Neuronal stem cell (in vitro differentiated cells): ENCODE measurements around the gene IRS2. TPM values are rescaled to one million over a fixed set of nuclear protein-coding genes. Genes with fewer than 3 reads are reported as not detected.

Experiments
- DNase-seq: peaks from one replicate; pipeline ENCODE4 v3.0.0-alpha.2; 2013; ENCODE audit warnings: low spot score
- H2AFZ ChIP-seq: one replicate; pipeline ENCODE4 v1.6.1; 2013; ENCODE audit warnings: mild to moderate bottlenecking, low read length, inconsistent platforms
- H2AK5ac ChIP-seq: 2 replicates; pipeline ENCODE4 v1.6.1; 2013; ENCODE audit warnings: low read depth, mild to moderate bottlenecking, inconsistent platforms, low read length, moderate library complexity, mixed read lengths
- H2BK120ac ChIP-seq: 2 replicates; pipeline ENCODE4 v1.6.1; 2013; ENCODE audit warnings: low read depth, mild to moderate bottlenecking, inconsistent platforms, low read length, moderate library complexity, mixed read lengths
- H2BK12ac ChIP-seq: one replicate; pipeline ENCODE4 v1.6.1; 2013; ENCODE audit warnings: low read length, inconsistent platforms
- H2BK15ac ChIP-seq: 2 replicates; pipeline ENCODE4 v1.6.1; 2013; ENCODE audit warnings: mild to moderate bottlenecking, low read length, inconsistent platforms, mixed read lengths
- H2BK5ac ChIP-seq: one replicate; pipeline ENCODE4 v1.6.1; 2013; ENCODE audit warnings: inconsistent platforms, mild to moderate bottlenecking, low read length, moderate library complexity
- H3K14ac ChIP-seq: one replicate; pipeline ENCODE4 v1.6.1; 2013; ENCODE audit warnings: low read length, inconsistent platforms
- H3K18ac ChIP-seq: 2 replicates; pipeline ENCODE4 v1.6.1; 2013; ENCODE audit warnings: low read length, inconsistent platforms
- H3K23ac ChIP-seq: 2 replicates; pipeline ENCODE4 v1.6.1; 2013; ENCODE audit warnings: low read depth, mild to moderate bottlenecking, mixed read lengths, low read length, inconsistent platforms; ENCODE audit not compliant: poor library complexity
- H3K27ac ChIP-seq: replicated peaks from 3 replicates; pipeline ENCODE4 v1.5.1; 2013; ENCODE audit warnings: low read length, inconsistent platforms
- H3K27me3 ChIP-seq, 3 experiments: 2 replicates each; pipeline ENCODE4 v1.6.1; 2013; ENCODE audit warnings: low read length in 3 of 3, mild to moderate bottlenecking in 2 of 3, inconsistent platforms in 1 of 3, low read depth in 1 of 3, mixed read lengths in 1 of 3, moderate library complexity in 1 of 3; ENCODE audit not compliant: control insufficient read depth in 3 of 3, insufficient read depth in 3 of 3
- H3K36me3 ChIP-seq, 2 donors: replicated peaks in 1 of 2; 2 replicates each; pipeline ENCODE4 v1.6.1; 2013; ENCODE audit warnings: low read length in 2 of 2; ENCODE audit not compliant: control insufficient read depth in 2 of 2, insufficient read depth in 2 of 2
- H3K4ac ChIP-seq: 2 replicates; pipeline ENCODE4 v1.6.1; 2013; ENCODE audit warnings: inconsistent platforms, mild to moderate bottlenecking, low read length, moderate library complexity
- H3K4me1 ChIP-seq, 2 donors: 1 replicate in 1 of 2; 2 replicates in 1 of 2; pipeline ENCODE4 v1.6.1; 2013; ENCODE audit warnings: low read length in 2 of 2, low read depth in 1 of 2; ENCODE audit not compliant: control insufficient read depth in 2 of 2, insufficient read depth in 1 of 2
- H3K4me2 ChIP-seq: one replicate; pipeline ENCODE4 v1.6.1; 2013; ENCODE audit warnings: mild to moderate bottlenecking, low read length, inconsistent platforms; ENCODE audit not compliant: insufficient read depth, poor library complexity, severe bottlenecking
- H3K4me3 ChIP-seq, 2 donors: 2 replicates each; pipeline ENCODE4 v1.5.1; 2013; ENCODE audit warnings: low read length in 2 of 2, mild to moderate bottlenecking in 2 of 2, inconsistent platforms in 1 of 2, moderate library complexity in 1 of 2
- H3K79me1 ChIP-seq: one replicate; pipeline ENCODE4 v1.6.1; 2013; ENCODE audit warnings: low read depth, mild to moderate bottlenecking, inconsistent platforms, low read length, moderate library complexity
- H3K9ac ChIP-seq: one replicate; pipeline ENCODE4 v1.6.1; 2013; ENCODE audit warnings: mild to moderate bottlenecking, low read depth, low read length, inconsistent platforms; ENCODE audit not compliant: poor library complexity
- H3K9me3 ChIP-seq, 2 donors: replicated peaks in 1 of 2; 2 replicates each; pipeline versions ENCODE3 to v1.6.1; 2013; ENCODE audit warnings: low read length in 2 of 2, mild to moderate bottlenecking in 2 of 2, inconsistent platforms in 1 of 2, low read depth in 1 of 2, mixed read lengths in 1 of 2, moderate library complexity in 1 of 2; ENCODE audit not compliant: control insufficient read depth in 2 of 2, insufficient read depth in 1 of 2
- H4K8ac ChIP-seq: one replicate; pipeline ENCODE4 v1.6.1; 2013; ENCODE audit warnings: low read depth, mild to moderate bottlenecking, inconsistent platforms, low read length, moderate library complexity
- H4K91ac ChIP-seq: one replicate; pipeline ENCODE4 v1.6.1; 2013; ENCODE audit warnings: low read length, low read depth, mild to moderate bottlenecking, inconsistent platforms; ENCODE audit not compliant: poor library complexity
- WGBS, 2 donors: extraction: QIAGEN DNeasy Blood & Tissue Kit; methylation state at CpG; one replicate each; pipeline ENCODE4 v1.1.7; 2013; ENCODE audit warnings: missing lambda C conversion rate in 2 of 2, mixed read lengths in 1 of 2; ENCODE audit not compliant: insufficient read length in 2 of 2, insufficient replicate concordance in 1 of 2; ENCODE audit errors: extremely low coverage in 2 of 2; 5-methylcytosine and 5-hydroxymethylcytosine counted together
- polyA plus RNA-seq, 2 experiments: library from polyadenylated mRNA; stranded (reverse); fragments of 200-250 nt; gene quantifications; one replicate each; pipeline ENCODE4 v1.2.3, GENCODE V29; 2013

IRS2 gene
- 18.1 TPM for polyA plus RNA-seq (2013, experiment 1 of 2)
- polyA plus RNA-seq (2013, experiment 2 of 2) = 18.9 TPM

GRCh38 chr13:109786457-109787134 lies at the start of gene IRS2:
Gene IRS2, minus strand, starts transcription at chr13:109786583. Its CDS starts 530 bp downstream, at chr13:109786053.
- no CpG with 5 or more reads among the region's 98 CpGs for WGBS, 2 donors

GRCh38 chr13:109834973-109835720 lies 48.8 kb upstream of the IRS2 start:
- Histone ChIP-seq H3K23ac (no peak overlapping the region), H2BK120ac (no peak overlapping the region), H2BK15ac (no peak overlapping the region), H3K27ac (no peak overlapping the region), H3K14ac (no peak overlapping the region), H3K4ac (no peak overlapping the region), H3K9me3 (no peaks in the 10 kb centered on the region), H3K4me2 (no peak overlapping the region), H3K79me1 (no peaks in the 10 kb centered on the region), H2AK5ac (no peak overlapping the region), H2AFZ (no peak overlapping the region), H3K36me3 (no peaks in the 10 kb centered on the region), H3K4me1 (peaks cover under 1 to 5% of the 10 kb centered on the region in 2 donors), H2BK5ac (no peak overlapping the region), H3K4me3 (no peak overlapping the region), H4K8ac (no peak overlapping the region), H3K27me3 (peaks cover 0 to 46% (median 4%) of the 10 kb centered on the region in 3 experiments), H4K91ac (no peak overlapping the region), H3K18ac (no peak overlapping the region), H3K9ac (no peak overlapping the region), H2BK12ac (no peak overlapping the region)
- DNase-seq = no peak
- no CpG with 5 or more reads among the region's 16 CpGs for WGBS, 2 donors

More at GRCh38 chr13:109786457-109787134, at the start of gene IRS2:
- no peak within 1 kb of the TSS for H4K8ac ChIP-seq
- H3K79me1 ChIP-seq = peaks cover 37% of the 10 kb centered on the region
- peak within 1 kb of the TSS; percentile 99 for H2AFZ ChIP-seq
- peak within 1 kb of the TSS; percentile 87 for H3K27ac ChIP-seq
- H2BK5ac ChIP-seq = peak within 1 kb of the TSS; percentile 97
- H2BK120ac ChIP-seq = peak within 1 kb of the TSS; percentile 81
- no peak within 1 kb of the TSS for H4K91ac ChIP-seq
- peak within 1 kb of the TSS; percentile 72 to 99 for H3K4me3 ChIP-seq
- H3K4me1 ChIP-seq = peaks cover 4 to 7% of the 10 kb centered on the region in 2 donors
- peak within 1 kb of the TSS; percentile 70 for H2AK5ac ChIP-seq
- H3K9me3 ChIP-seq = peaks cover 0 to 5% of the 10 kb centered on the region in 2 donors
- H3K27me3 ChIP-seq = no peaks in the 10 kb centered on the region
- peak within 1 kb of the TSS; percentile 99 for H3K18ac ChIP-seq
- H2BK15ac ChIP-seq = peak within 1 kb of the TSS; percentile 92
- no peak within 1 kb of the TSS for H3K4ac ChIP-seq
- peak within 1 kb of the TSS; percentile 99 for H3K4me2 ChIP-seq
- H3K14ac ChIP-seq = peak within 1 kb of the TSS; percentile 89
- DNase-seq = peak; percentile 94
- H3K23ac ChIP-seq = peak within 1 kb of the TSS; percentile 93
- peak within 1 kb of the TSS; percentile 99 for H3K9ac ChIP-seq
- peak within 1 kb of the TSS; percentile 90 for H2BK12ac ChIP-seq
- H3K36me3 ChIP-seq = peaks cover 12 to 19% of the 10 kb centered on the region in 2 donors

GRCh38 chr13:109833940-109834339 lies 47.6 kb upstream of the IRS2 start:
- Histone ChIP-seq H2AK5ac (no peak overlapping the region), H3K4me2 (no peak overlapping the region), H2AFZ (no peak overlapping the region), H3K4me1 (peaks cover 0 to 2% of the 10 kb centered on the region in 2 donors), H3K9me3 (no peaks in the 10 kb centered on the region), H3K14ac (no peak overlapping the region), H3K9ac (no peak overlapping the region), H3K4me3 (no peak overlapping the region), H2BK15ac (no peak overlapping the region), H2BK12ac (no peak overlapping the region), H3K27ac (no peak overlapping the region), H2BK5ac (no peak overlapping the region), H4K8ac (no peak overlapping the region), H3K4ac (no peak overlapping the region), H3K36me3 (no peaks in the 10 kb centered on the region), H3K23ac (no peak overlapping the region), H3K79me1 (no peaks in the 10 kb centered on the region), H2BK120ac (no peak overlapping the region), H3K27me3 (peaks cover 0 to 33% (median 3%) of the 10 kb centered on the region in 3 experiments), H4K91ac (no peak overlapping the region), H3K18ac (no peak overlapping the region)
- WGBS, 2 donors = no CpG with 5 or more reads among the region's 5 CpGs
- no peak for DNase-seq

GRCh38 chr13:109833071-109833470 lies 46.7 kb upstream of the IRS2 start:
- no peaks in the 10 kb centered on the region for H3K9me3 ChIP-seq
- no peak for DNase-seq
- no peak overlapping the region for H3K4me3 ChIP-seq
- H4K8ac ChIP-seq = no peak overlapping the region
- H2BK5ac ChIP-seq = no peak overlapping the region
- H3K23ac ChIP-seq = no peak overlapping the region
- H3K27ac ChIP-seq = no peak overlapping the region
- H3K4me1 ChIP-seq = peaks cover 0 to 2% of the 10 kb centered on the region in 2 donors
- H3K4ac ChIP-seq = no peak overlapping the region
- H4K91ac ChIP-seq = no peak overlapping the region
- H3K27me3 ChIP-seq = peaks cover 0 to 25% (median 0%) of the 10 kb centered on the region in 3 experiments
- no peak overlapping the region for H2BK15ac ChIP-seq
- no peaks in the 10 kb centered on the region for H3K79me1 ChIP-seq
- H3K14ac ChIP-seq = no peak overlapping the region
- no peak overlapping the region for H2AK5ac ChIP-seq
- H2BK120ac ChIP-seq = no peak overlapping the region
- H3K4me2 ChIP-seq = no peak overlapping the region
- no peak overlapping the region for H3K9ac ChIP-seq
- no peak overlapping the region for H3K18ac ChIP-seq
- no CpG with 5 or more reads among the region's 5 CpGs for whole genome bisulfite sequencing, 2 donors
- H2BK12ac ChIP-seq = no peak overlapping the region
- no peak overlapping the region for H2AFZ ChIP-seq
- H3K36me3 ChIP-seq = no peaks in the 10 kb centered on the region
